HEK293 (cell line): ENCODE results near the gene MIER3.

Source experiments
- CTCF ChIA-PET: fragments of 350-600 bp; formaldehyde crosslinking; extraction: SDS; loops from one replicate; lab custom pipeline; 2021; ENCODE audit warnings: antibody characterized with exemption; lab: Yijun Ruan, JAX
- POLR2A ChIA-PET: fragments of 300-600 bp; formaldehyde crosslinking; extraction: SDS; loops from one replicate; lab custom pipeline; 2020; ENCODE audit warnings: antibody characterized with exemption, inconsistent platforms; lab: Yijun Ruan, JAX
- H3K27ac ChIP-seq: fragments of 200-500 bp; sonication (Bioruptor generic); 2 replicates; pipeline ENCODE4 v1.5.1; 2014; ENCODE audit warnings: low read depth, low read length, control low read depth, inconsistent platforms; ENCODE audit errors: extremely low read depth
- H3K36me3 ChIP-seq, 2 experiments: fragments of 200-500 bp in 1 of 2; sonication (Bioruptor generic) in 1 of 2; 1 replicate in 1 of 2; 2 replicates in 1 of 2; pipeline ENCODE4 v1.5.1; 2014 to 2017; ENCODE audit warnings: inconsistent platforms in 2 of 2, low read length in 2 of 2; ENCODE audit not compliant: control insufficient read depth in 2 of 2, insufficient read depth in 1 of 2
- H3K4me1 ChIP-seq: fragments of 200-500 bp; sonication (Bioruptor generic); 2 replicates; pipeline ENCODE4 v1.5.1; 2014; ENCODE audit warnings: mild to moderate bottlenecking, low read length, inconsistent platforms; ENCODE audit not compliant: control insufficient read depth, insufficient read depth
- H3K4me3 ChIP-seq: 2 replicates; pipeline ENCODE4 v1.5.1; 2011; ENCODE audit warnings: low read depth, mild to moderate bottlenecking, control low read depth, low read length, moderate library complexity
- H3K9me3 ChIP-seq: fragments of 200-500 bp; sonication (Bioruptor generic); 2 replicates; pipeline ENCODE4 v1.5.1; 2014; ENCODE audit warnings: low read depth, low read length, inconsistent platforms; ENCODE audit not compliant: control insufficient read depth, insufficient read depth
- BCL11A ChIP-seq: fragments of 450-650 bp; formaldehyde crosslinking; IDR thresholded peaks from 2 replicates; pipeline ENCODE4 v1.5.1; 2016; ENCODE audit warnings: low read depth, missing biosample characterization, missing genetic modification characterization
- FEZF1 ChIP-seq: fragments of 450-650 bp; formaldehyde crosslinking; IDR thresholded peaks from 2 replicates; pipeline ENCODE4 v1.5.1; 2016; ENCODE audit warnings: missing biosample characterization, missing genetic modification characterization
- HOXD13 ChIP-seq: sonication (generic); formaldehyde crosslinking; IDR thresholded peaks from 2 replicates; pipeline ENCODE4 v1.8.0; 2022; ENCODE audit warnings: missing genetic modification reagents, borderline replicate concordance
- PRDM1 ChIP-seq: fragments of 450-650 bp; formaldehyde crosslinking; IDR thresholded peaks from 2 replicates; pipeline ENCODE4; 2016; ENCODE audit warnings: missing biosample characterization, missing genetic modification characterization
- TRIM28 ChIP-seq: IDR thresholded peaks from 2 replicates; pipeline ENCODE4 v1.6.1; 2011; ENCODE audit warnings: low read length, control low read depth, borderline replicate concordance
- ZBTB17 ChIP-seq: fragments of 450-650 bp; formaldehyde crosslinking; IDR thresholded peaks from 2 replicates; pipeline ENCODE4 v1.5.1; 2016; ENCODE audit warnings: missing biosample characterization, missing genetic modification characterization
- ZBTB20 ChIP-seq: fragments of 450-650 bp; formaldehyde crosslinking; IDR thresholded peaks from 2 replicates; pipeline ENCODE4 v1.5.1; 2016; ENCODE audit warnings: missing biosample characterization, missing genetic modification characterization
- ZEB2 ChIP-seq: fragments of 450-650 bp; formaldehyde crosslinking; IDR thresholded peaks from 2 replicates; pipeline ENCODE4 v1.5.1; 2016; ENCODE audit warnings: missing biosample characterization, missing genetic modification characterization
- ZFP41 ChIP-seq: fragments of 450-650 bp; formaldehyde crosslinking; IDR thresholded peaks from 2 replicates; pipeline ENCODE4 v1.5.1; 2016; ENCODE audit warnings: missing biosample characterization, missing genetic modification characterization, borderline replicate concordance
- ZNF18 ChIP-seq: fragments of 450-650 bp; formaldehyde crosslinking; IDR thresholded peaks from 2 replicates; pipeline ENCODE4 v1.5.1; 2016; ENCODE audit warnings: missing biosample characterization, missing genetic modification characterization
- ZNF2 ChIP-seq: fragments of 450-650 bp; formaldehyde crosslinking; IDR thresholded peaks from 2 replicates; pipeline ENCODE4 v1.5.1; 2016; ENCODE audit warnings: missing biosample characterization, missing genetic modification characterization
- ZNF280D ChIP-seq: fragments of 450-650 bp; formaldehyde crosslinking; IDR thresholded peaks from 2 replicates; pipeline ENCODE4 v1.5.1; 2016; ENCODE audit warnings: missing biosample characterization, missing genetic modification characterization
- ZNF292 ChIP-seq: fragments of 450-650 bp; formaldehyde crosslinking; IDR thresholded peaks from 2 replicates; pipeline ENCODE4 v1.5.1; 2016; ENCODE audit warnings: low read depth, missing biosample characterization, missing genetic modification characterization, borderline replicate concordance
- ZNF341 ChIP-seq: fragments of 450-650 bp; formaldehyde crosslinking; IDR thresholded peaks from 2 replicates; pipeline ENCODE4; 2016; ENCODE audit warnings: low read depth, missing biosample characterization, missing genetic modification characterization
- ZNF423 ChIP-seq: fragments of 450-650 bp; formaldehyde crosslinking; IDR thresholded peaks from 2 replicates; pipeline ENCODE4 v1.5.1; 2016; ENCODE audit warnings: missing biosample characterization, missing genetic modification characterization
- ZNF514 ChIP-seq: fragments of 450-650 bp; formaldehyde crosslinking; IDR thresholded peaks from 2 replicates; pipeline ENCODE4 v1.5.1; 2016; ENCODE audit warnings: missing biosample characterization, missing genetic modification characterization
- ZNF624 ChIP-seq: fragments of 450-650 bp; formaldehyde crosslinking; IDR thresholded peaks from 2 replicates; pipeline ENCODE4 v1.5.1; 2017; ENCODE audit warnings: missing biosample characterization, missing genetic modification characterization
- ZNF792 ChIP-seq: fragments of 450-650 bp; formaldehyde crosslinking; IDR thresholded peaks from 2 replicates; pipeline ENCODE4 v1.5.1; 2016; ENCODE audit warnings: missing biosample characterization, missing genetic modification characterization
- ZSCAN23 ChIP-seq: fragments of 450-650 bp; formaldehyde crosslinking; IDR thresholded peaks from 2 replicates; pipeline ENCODE4 v1.5.1; 2016; ENCODE audit warnings: missing biosample characterization, missing genetic modification characterization
- TF ChIP-seq, protein P1 (sequence below): fragments of 450-650 bp; formaldehyde crosslinking; IDR thresholded peaks from 2 replicates; pipeline ENCODE4 v1.5.1; 2016; ENCODE audit warnings: missing biosample characterization, missing genetic modification characterization
- TF ChIP-seq, protein P2 (sequence below): IDR thresholded peaks from 2 replicates; pipeline ENCODE4 v1.6.1; 2011; ENCODE audit warnings: mild to moderate bottlenecking, low read depth, low read length, borderline replicate concordance
- TF ChIP-seq, protein P3 (sequence below): fragments of 450-650 bp; formaldehyde crosslinking; IDR thresholded peaks from 2 replicates; pipeline ENCODE4 v1.5.1; 2016; ENCODE audit warnings: missing biosample characterization, missing genetic modification characterization

The MIER3 gene

DNA sequence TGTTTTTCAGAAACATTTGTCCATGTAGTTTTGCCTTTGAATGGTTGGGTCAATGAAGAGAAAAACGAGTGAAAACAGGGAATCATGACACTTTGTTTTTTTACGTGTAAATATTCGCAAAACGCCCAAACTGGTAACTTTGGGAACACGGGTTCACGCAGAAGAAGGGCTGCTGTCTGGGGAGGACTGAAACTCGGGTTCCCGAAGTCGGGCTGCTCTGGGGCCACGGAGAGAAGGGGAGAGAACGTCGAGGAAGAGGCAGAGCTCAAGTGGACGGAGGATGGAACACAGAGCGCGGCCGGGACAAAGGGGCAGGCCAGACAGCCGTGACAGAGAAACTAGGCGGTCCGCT is 43.0 kb downstream of the MIER3 start:
- H3K36me3 ChIP-seq: no peaks in the 10 kb centered on the region
- peak overlapping the region; percentile 92 for H3K27ac ChIP-seq
- peak overlapping the region; percentile 88 for H3K4me3 ChIP-seq
- no peaks in the 10 kb centered on the region for H3K4me1 ChIP-seq
- ChIA-PET POLR2A (interaction anchor here (3.4 kb wide), 1 partner anchor 264 kb away, joined by 25 read pairs; the partner anchor contains the start of gene GPBP1), CTCF (interaction anchor here (1.0 to 1.3 kb wide), 2 partner anchors 9 to 645 kb away, joined by 3 to 5 read pairs; no protein-coding TSS in a partner anchor)
- H3K9me3 ChIP-seq: no peaks in the 10 kb centered on the region
- TF ChIP-seq ZNF341 (tag by site-specific recombination): no peak
- TF ChIP-seq TRIM28: 0 out of 2 replicates have a peak, but pooled peaks have one; percentile 26
- TF ChIP-seq, protein P1, sequence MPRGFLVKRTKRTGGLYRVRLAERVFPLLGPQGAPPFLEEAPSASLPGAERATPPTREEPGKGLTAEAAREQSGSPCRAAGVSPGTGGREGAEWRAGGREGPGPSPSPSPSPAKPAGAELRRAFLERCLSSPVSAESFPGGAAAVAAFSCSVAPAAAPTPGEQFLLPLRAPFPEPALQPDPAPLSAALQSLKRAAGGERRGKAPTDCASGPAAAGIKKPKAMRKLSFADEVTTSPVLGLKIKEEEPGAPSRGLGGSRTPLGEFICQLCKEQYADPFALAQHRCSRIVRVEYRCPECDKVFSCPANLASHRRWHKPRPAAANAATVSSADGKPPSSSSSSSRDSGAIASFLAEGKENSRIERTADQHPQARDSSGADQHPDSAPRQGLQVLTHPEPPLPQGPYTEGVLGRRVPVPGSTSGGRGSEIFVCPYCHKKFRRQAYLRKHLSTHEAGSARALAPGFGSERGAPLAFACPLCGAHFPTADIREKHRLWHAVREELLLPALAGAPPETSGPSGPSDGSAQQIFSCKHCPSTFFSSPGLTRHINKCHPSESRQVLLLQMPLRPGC (tag by site-specific recombination): no peak
- no peak for TF ChIP-seq ZSCAN23 (tag by site-specific recombination)
- no peak for TF ChIP-seq ZNF292 (tag by site-specific recombination)
- TF ChIP-seq ZNF624 (tag by site-specific recombination): no peak
- no peak for TF ChIP-seq ZNF514 (tag by site-specific recombination)
- peak; percentile 95; the same call in 1 of the 2 replicates for TF ChIP-seq ZBTB17 (tag by site-specific recombination)
- no peak for TF ChIP-seq ZNF18 (tag by site-specific recombination)
- no peak for TF ChIP-seq BCL11A
- TF ChIP-seq HOXD13 (CRISPR knock-in tag): no peak
- no peak; the same call in 1 of the 2 replicates for TF ChIP-seq ZNF2
- TF ChIP-seq, protein P2, sequence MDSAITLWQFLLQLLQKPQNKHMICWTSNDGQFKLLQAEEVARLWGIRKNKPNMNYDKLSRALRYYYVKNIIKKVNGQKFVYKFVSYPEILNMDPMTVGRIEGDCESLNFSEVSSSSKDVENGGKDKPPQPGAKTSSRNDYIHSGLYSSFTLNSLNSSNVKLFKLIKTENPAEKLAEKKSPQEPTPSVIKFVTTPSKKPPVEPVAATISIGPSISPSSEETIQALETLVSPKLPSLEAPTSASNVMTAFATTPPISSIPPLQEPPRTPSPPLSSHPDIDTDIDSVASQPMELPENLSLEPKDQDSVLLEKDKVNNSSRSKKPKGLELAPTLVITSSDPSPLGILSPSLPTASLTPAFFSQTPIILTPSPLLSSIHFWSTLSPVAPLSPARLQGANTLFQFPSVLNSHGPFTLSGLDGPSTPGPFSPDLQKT: no peak
- TF ChIP-seq, protein P3, sequence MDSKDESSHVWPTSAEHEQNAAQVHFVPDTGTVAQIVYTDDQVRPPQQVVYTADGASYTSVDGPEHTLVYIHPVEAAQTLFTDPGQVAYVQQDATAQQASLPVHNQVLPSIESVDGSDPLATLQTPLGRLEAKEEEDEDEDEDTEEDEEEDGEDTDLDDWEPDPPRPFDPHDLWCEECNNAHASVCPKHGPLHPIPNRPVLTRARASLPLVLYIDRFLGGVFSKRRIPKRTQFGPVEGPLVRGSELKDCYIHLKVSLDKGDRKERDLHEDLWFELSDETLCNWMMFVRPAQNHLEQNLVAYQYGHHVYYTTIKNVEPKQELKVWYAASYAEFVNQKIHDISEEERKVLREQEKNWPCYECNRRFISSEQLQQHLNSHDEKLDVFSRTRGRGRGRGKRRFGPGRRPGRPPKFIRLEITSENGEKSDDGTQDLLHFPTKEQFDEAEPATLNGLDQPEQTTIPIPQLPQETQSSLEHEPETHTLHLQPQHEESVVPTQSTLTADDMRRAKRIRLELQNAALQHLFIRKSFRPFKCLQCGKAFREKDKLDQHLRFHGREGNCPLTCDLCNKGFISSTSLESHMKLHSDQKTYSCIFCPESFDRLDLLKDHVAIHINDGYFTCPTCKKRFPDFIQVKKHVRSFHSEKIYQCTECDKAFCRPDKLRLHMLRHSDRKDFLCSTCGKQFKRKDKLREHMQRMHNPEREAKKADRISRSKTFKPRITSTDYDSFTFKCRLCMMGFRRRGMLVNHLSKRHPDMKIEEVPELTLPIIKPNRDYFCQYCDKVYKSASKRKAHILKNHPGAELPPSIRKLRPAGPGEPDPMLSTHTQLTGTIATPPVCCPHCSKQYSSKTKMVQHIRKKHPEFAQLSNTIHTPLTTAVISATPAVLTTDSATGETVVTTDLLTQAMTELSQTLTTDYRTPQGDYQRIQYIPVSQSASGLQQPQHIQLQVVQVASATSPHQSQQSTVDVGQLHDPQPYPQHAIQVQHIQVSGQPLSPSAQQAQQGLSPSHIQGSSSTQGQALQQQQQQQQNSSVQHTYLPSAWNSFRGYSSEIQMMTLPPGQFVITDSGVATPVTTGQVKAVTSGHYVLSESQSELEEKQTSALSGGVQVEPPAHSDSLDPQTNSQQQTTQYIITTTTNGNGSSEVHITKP (tag by site-specific recombination): no peak
- peak; percentile 92 for TF ChIP-seq ZBTB20 (tag by site-specific recombination)
- TF ChIP-seq ZEB2 (tag by site-specific recombination): no peak
- TF ChIP-seq ZNF792 (tag by site-specific recombination): no peak
- TF ChIP-seq PRDM1 (tag by site-specific recombination): no peak
- TF ChIP-seq ZNF280D: no peak
- no peak for TF ChIP-seq ZFP41 (tag by site-specific recombination)
- no peak for TF ChIP-seq ZNF423
- no peak for TF ChIP-seq FEZF1 (tag by site-specific recombination)
